HG02588 (cell line): ENCODE results near the gene CAPN10.

Experiments
- ATAC-seq: cut with Tn5 transposase; IDR thresholded peaks from one replicate; pipeline ENCODE4 v1.9.1; 2021; ENCODE audit warnings: mild to moderate bottlenecking, moderate library complexity; ENCODE audit not compliant: unreplicated experiment

CAPN10 gene

GRCh38 chr2:240574386-240575100 is 12.0 kb upstream of the CAPN10 start:
- ATAC-seq, result no peak

DNA sequence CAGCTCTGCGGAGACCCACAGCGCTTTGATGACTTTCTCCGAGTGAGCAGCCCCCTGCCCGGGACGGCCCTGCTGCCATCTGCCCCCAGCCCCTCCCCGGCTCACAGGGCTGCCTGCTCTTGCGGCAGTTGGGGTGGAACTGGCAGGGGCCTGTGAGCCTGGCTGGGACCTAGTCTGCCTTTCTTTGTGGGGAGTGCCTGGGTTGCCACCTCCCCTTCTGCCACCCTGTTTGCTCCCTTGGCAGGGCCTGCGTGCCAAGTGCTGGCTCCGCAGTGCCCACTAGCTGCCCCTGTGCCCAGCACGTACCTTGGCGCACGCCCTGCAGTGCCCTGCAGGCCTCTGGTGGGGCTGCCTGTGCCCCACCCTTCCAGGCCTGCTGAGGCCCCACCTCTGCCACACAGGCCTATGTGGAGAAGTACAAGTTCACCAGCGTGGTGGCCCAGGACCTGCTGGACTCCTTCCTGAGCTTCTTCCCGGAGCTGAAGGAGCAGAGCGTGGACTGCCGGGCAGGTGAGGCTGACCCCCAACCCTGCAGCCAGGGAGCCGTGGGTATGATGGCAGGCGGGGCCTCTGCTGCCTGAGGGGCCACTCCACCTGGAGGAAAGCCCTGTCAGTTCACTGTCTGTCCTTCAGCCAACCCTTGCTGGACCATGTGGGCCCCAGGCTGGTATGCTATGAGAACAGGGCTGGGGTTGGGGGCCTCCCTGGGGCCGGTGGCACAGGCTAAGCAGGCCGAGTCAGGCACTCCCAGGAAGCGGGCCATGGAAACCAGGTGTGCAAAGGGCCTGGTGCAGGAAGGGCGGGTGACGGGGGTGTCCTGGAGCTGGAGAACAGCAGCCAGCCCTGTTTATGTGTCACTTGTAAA is 11.2 kb upstream of the CAPN10 start:
- ATAC-seq, result no peak

GRCh38 chr2:240576036-240576435 is 10.5 kb upstream of the CAPN10 start:
- no peak for ATAC-seq

GRCh38 chr2:240576436-240577205 is 9.9 kb upstream of the CAPN10 start:
- ATAC-seq, result no peak

GRCh38 chr2:240577281-240578109 is 9.0 kb upstream of the CAPN10 start:
- no peak for ATAC-seq

DNA sequence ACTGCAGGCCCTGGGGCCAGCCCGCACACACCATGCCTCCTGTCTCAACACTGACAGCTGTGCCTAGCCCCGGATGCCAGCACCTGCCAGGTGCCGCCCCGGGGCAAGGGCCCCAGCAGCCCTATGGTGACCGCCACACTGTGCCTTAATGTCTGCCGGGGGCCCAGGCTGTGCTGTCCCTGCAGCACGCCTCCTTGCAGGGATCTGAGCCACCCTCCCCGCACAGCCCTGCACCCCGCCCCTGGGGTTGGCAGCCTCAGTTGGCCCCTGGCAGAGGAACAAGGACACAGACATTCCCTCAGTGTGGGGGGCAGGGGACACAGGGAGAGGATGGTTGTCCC is 8.5 kb upstream of the CAPN10 start:
- no peak for ATAC-seq

GRCh38 chr2:240578488-240578887 is 8.0 kb upstream of the CAPN10 start:
- no peak for ATAC-seq

GRCh38 chr2:240579071-240579762 is 7.3 kb upstream of the CAPN10 start:
- ATAC-seq, result no peak

- no peak for ATAC-seq
Measured at GRCh38 chr2:240579771-240580614, 6.5 kb upstream of the CAPN10 start.

DNA sequence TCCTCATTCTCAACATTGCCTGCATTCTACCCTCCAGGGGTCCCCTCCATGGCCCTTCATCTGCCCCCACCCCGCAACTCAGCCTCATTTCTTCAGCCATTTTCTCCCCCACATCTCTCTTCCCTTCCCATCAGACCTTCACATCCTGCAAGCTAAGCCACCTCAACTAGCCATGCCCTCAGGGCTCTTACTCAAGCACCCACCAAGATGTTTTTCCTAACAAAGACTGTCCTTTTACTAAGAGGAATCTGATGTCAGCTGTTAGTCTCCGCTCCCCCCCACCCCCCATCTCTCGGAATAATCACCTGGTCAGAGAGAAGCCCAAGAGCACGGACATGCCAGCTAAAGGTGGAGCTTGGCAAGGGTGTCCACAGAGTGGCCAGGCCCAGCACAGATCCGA is 4.7 kb upstream of the CAPN10 start:
- ATAC-seq, result no peak

- no peak for ATAC-seq
Measured at GRCh38 chr2:240582781-240583180, 3.8 kb upstream of the CAPN10 start.

- no peak for ATAC-seq
Measured at GRCh38 chr2:240583774-240584173, 2.8 kb upstream of the CAPN10 start.

- peak; percentile 51 for ATAC-seq
Measured at GRCh38 chr2:240584486-240585031, 2.0 kb upstream of the CAPN10 start.

- ATAC-seq, result peak; percentile 11
Measured at GRCh38 chr2:240585101-240585500, 1.4 kb upstream of the CAPN10 start.

DNA sequence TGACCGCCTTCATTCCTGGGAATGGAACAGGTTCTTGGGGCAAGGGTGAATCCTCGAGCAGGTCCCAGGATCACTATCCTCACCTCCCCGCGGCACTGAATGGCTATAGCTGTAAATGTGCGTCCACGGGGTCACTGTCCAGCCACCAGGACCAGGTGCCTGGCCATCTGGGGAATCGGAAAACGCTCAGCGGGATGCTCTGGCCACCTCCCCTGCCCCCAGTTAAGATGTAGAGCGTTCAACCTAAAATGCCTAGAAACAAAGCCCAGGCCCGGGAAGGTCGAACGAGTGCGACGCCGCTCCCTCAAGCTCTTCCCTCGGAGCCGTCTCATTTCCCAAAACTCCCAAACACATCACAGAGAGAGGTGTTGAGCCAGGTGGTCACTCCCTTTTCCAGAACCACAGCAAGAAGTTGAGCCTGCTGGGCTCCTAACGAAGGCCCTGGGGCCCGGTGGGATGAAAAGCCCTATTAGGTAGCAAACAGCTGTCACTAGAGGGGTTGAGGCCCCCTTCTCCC is 795 bp upstream of the CAPN10 start:
- no peak for ATAC-seq

- ATAC-seq, result no peak
Measured at GRCh38 chr2:240586919-240587800, 626 bp downstream of the CAPN10 start.

DNA sequence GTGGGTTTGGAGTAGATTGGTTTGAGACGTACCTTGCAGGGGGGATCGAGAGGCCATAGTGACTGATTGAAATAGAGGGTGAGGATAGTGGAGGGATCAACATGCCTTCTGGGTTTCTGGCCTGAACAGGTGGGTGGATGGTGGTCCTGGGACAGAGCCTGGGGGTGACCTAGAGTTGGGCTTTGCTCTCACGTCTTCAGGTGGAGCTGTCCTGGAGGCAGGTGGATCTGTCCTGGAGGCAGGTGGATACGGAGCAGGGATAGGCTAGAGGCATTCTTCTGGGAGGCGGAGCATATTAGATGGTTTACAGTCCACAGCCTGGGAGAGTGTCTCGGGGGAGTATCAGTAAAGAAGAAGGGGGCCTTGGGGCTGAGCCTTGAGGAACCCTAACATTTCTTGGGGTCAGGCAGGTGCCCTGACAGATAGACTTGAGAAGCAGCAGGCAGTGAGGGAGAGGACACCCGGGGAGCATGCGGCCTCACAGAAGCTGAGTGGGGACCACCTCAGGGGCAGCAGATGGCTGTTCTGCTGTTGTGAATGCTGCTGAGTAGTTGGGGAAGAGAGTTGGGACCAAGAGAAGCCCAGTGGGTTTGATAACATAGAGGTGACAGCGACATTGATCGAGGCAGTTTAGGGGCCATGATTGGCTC is 1.6 kb downstream of the CAPN10 start:
- no peak for ATAC-seq
